Adipose tissue (tissue), 3 donors: ENCODE measurements around the gene PPT2. TPM values are rescaled to one million over a fixed set of nuclear protein-coding genes. Genes with fewer than 3 reads are reported as not detected.
"Not testable (repeated sequence)": the region's sequence is repeated elsewhere in the genome, so short reads cannot be mapped to it uniquely, and the experiment has no call there.

ENCODE experiments used
- H3K27ac ChIP-seq: one replicate; pipeline ENCODE4 v1.5.1; 2013; ENCODE audit warnings: low read depth, low read length
- WGBS, 3 donors: extraction: QIAGEN DNeasy Blood & Tissue Kit; methylation state at CpG; one replicate each; pipeline ENCODE4 v1.1.7; 2013; 5-methylcytosine and 5-hydroxymethylcytosine counted together
- polyA plus RNA-seq, 3 donors: library from polyadenylated mRNA; stranded (reverse); fragments of 200-250 nt; gene quantifications; one replicate each; pipeline ENCODE4 v1.2.3, GENCODE V29; 2013
- donor health status: healthy with polysubstance abuse.
- donor health status: Bipolar disorder and iron deficiency.
- donor health status: healthy.

Gene PPT2
- polyA plus RNA-seq, 3 donors, result 6.3 to 18.5 (median 13.2) TPM

GRCh38 chr6:32182555-32182981 lies 28.6 kb downstream of the PPT2 start:
- 79 to 88% (median 83%) methylated on average over 10 of the region's 10 CpGs for WGBS, 3 donors
- no peak overlapping the region for H3K27ac ChIP-seq

GRCh38 chr6:32183030-32183429 lies 29.1 kb downstream of the PPT2 start:
- 78 to 85% (median 82%) methylated on average over 3 of the region's 3 CpGs for WGBS, 3 donors

GRCh38 chr6:32183483-32184083 lies 29.6 kb downstream of the PPT2 start:
- no peak overlapping the region for H3K27ac ChIP-seq

More at GRCh38 chr6:32183030-32183429, 29.1 kb downstream of the PPT2 start:
- H3K27ac ChIP-seq, result no peak overlapping the region

GRCh38 chr6:32184084-32184640 lies 30.2 kb downstream of the PPT2 start, which contains the start of gene AGER:
TSS of gene AGER (minus strand) at chr6:32184253. CDS start at chr6:32184222, 31 bp downstream.
- WGBS, 3 donors, result 74 to 81% (median 81%) methylated on average over 6 of the region's 6 CpGs
- no peak within 1 kb of the TSS for H3K27ac ChIP-seq

More at GRCh38 chr6:32183483-32184083, 29.6 kb downstream of the PPT2 start:
- 66 to 90% (median 80%) methylated on average over 15 of the region's 15 CpGs for WGBS, 3 donors

- not testable (repeated sequence) for H3K27ac ChIP-seq
- WGBS, 3 donors, result 35 to 38% (median 37%) methylated on average over 11 of the region's 11 CpGs
Observed at GRCh38 chr6:32185681-32186131, 31.8 kb downstream of the PPT2 start.

- H3K27ac ChIP-seq, result not testable (repeated sequence)
- WGBS, 3 donors, result 58 to 65% (median 63%) methylated on average over 10 of the region's 10 CpGs
Observed at GRCh38 chr6:32186151-32186840, 32.4 kb downstream of the PPT2 start.

GRCh38 chr6:32187009-32187709 lies 33.2 kb downstream of the PPT2 start:
- WGBS, 3 donors, result 49 to 70% (median 51%) methylated on average over 12 of the region's 12 CpGs
- no peak overlapping the region for H3K27ac ChIP-seq

- not testable (repeated sequence) for H3K27ac ChIP-seq
- 68 to 78% (median 74%) methylated on average over 16 to 18 of the region's 18 CpGs for WGBS, 3 donors
Observed at GRCh38 chr6:32187725-32188380, 33.9 kb downstream of the PPT2 start.

- WGBS, 3 donors, result 16 to 28% (median 23%) methylated on average over 10 to 12 of the region's 13 CpGs
- H3K27ac ChIP-seq, result peak overlapping the region; percentile 40
Observed at GRCh38 chr6:32188381-32189068, 34.6 kb downstream of the PPT2 start.

- peak overlapping the region; percentile 69 for H3K27ac ChIP-seq
- 1 to 3% (median 2%) methylated on average over 9 to 10 of the region's 10 CpGs for WGBS, 3 donors
Observed at GRCh38 chr6:32189069-32189741, 35.3 kb downstream of the PPT2 start.

- 0 to 15% (median 2%) methylated on average over 13 to 23 of the region's 23 CpGs for WGBS, 3 donors
- H3K27ac ChIP-seq, result peak overlapping the region; percentile 69
Observed at GRCh38 chr6:32189742-32190053, 35.8 kb downstream of the PPT2 start.

- peak within 1 kb of the TSS; percentile 69 for H3K27ac ChIP-seq
- WGBS, 3 donors, result 1 to 2% (median 1%) methylated on average over 18 to 23 of the region's 23 CpGs
Observed at GRCh38 chr6:32190054-32190851, 36.3 kb downstream of the PPT2 start, which contains the start of gene PBX2. TSS of gene PBX2 (minus strand) at chr6:32190202. CDS start at chr6:32189915, 287 bp downstream.

- 77 to 84% (median 77%) methylated on average over 8 of the region's 8 CpGs for WGBS, 3 donors
- peak overlapping the region; percentile 58 for H3K27ac ChIP-seq
Observed at GRCh38 chr6:32190911-32191677, 37.2 kb downstream of the PPT2 start.

- peak overlapping the region; percentile 58 for H3K27ac ChIP-seq
- WGBS, 3 donors, result 52 to 67% (median 56%) methylated on average over 15 of the region's 15 CpGs
Observed at GRCh38 chr6:32191696-32192607, 38.0 kb downstream of the PPT2 start.

GRCh38 chr6:32192608-32193039 lies 38.7 kb downstream of the PPT2 start, which contains the start of gene GPSM3:
TSS of gene GPSM3 (minus strand) at chr6:32192643. CDS start at chr6:32192513, 130 bp downstream.
- 16 to 27% (median 22%) methylated on average over 4 to 5 of the region's 5 CpGs for WGBS, 3 donors
- H3K27ac ChIP-seq, result peak within 1 kb of the TSS; percentile 58
